ENCODE data around the gene P3H4.
A peak's percentile ranks its signal among the peaks of the same experiment; 100 is the strongest.

DNA sequence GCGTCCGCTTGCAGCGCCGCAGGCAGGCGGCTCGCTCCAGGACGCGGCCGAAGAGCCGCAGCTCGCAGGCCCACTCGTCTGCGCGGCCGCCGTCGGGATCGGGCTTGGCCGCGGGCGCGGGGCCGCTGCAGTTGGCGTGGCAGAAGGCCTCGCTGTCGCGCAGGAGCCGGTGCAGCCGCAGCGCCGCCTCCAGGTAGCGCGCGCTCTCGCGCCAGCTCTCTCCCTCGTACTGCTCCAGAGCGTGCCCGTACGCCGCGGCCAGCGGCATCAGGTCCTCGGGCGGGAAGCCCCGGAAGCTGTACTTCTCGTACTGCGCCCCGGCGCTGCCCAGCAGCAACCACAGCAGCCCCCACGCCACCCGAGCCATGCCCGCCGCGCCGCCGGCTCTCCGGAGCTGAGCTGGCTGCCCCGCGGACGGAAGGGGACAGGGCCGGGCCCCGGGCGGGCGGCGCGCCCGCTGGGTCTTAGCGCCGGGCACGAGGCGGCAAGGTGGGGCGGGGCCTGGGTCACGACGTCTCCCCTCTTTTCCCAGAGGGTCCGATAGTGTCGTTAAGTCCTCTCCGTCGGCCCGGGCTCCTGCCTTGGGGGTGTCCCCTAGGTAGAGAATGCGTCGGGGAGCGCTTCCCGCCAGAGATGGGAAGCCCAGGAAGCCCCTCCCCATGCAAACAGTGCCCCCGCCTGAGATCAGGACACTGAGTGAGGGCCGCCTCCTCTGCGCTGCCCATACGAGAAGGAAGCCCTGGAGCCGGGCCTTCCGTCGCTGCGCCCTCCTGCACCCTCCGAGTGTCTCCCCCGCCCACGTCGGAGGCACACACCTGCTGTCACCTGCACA, at the start of gene P3H4:
- peak; percentile 42 for TF ChIP-seq POLR2A (IDR thresholded peaks at IDR 0.05)
- TF ChIP-seq, protein P1, sequence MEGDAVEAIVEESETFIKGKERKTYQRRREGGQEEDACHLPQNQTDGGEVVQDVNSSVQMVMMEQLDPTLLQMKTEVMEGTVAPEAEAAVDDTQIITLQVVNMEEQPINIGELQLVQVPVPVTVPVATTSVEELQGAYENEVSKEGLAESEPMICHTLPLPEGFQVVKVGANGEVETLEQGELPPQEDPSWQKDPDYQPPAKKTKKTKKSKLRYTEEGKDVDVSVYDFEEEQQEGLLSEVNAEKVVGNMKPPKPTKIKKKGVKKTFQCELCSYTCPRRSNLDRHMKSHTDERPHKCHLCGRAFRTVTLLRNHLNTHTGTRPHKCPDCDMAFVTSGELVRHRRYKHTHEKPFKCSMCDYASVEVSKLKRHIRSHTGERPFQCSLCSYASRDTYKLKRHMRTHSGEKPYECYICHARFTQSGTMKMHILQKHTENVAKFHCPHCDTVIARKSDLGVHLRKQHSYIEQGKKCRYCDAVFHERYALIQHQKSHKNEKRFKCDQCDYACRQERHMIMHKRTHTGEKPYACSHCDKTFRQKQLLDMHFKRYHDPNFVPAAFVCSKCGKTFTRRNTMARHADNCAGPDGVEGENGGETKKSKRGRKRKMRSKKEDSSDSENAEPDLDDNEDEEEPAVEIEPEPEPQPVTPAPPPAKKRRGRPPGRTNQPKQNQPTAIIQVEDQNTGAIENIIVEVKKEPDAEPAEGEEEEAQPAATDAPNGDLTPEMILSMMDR (IDR thresholded peaks at IDR 0.05), result peak; percentile 55 to 80 (median 76)

Measured in right lobe of liver (tissue), 4 donors.